Activated T-cell treated with anti-CD3 and anti-CD28 coated beads for 1 hour (primary cell): ENCODE data around the gene FOS.

ENCODE experiments used
- DNase-seq: peaks from one replicate; pipeline ENCODE4 v3.0.0-alpha.2; 2020; ENCODE audit warnings: low read depth

The FOS gene

GRCh38 chr14:75318353-75318752, 39.7 kb downstream of the FOS start:
- no peak for DNase-seq

GRCh38 chr14:75319021-75319420, 40.4 kb downstream of the FOS start:
- DNase-seq: no peak

- DNase-seq: no peak
Observed at GRCh38 chr14:75320196-75320595, 41.6 kb downstream of the FOS start.

- no peak for DNase-seq
Observed at GRCh38 chr14:75322746-75323145, 44.1 kb downstream of the FOS start.

GRCh38 chr14:75323571-75323970, 44.9 kb downstream of the FOS start:
- no peak for DNase-seq

GRCh38 chr14:75328558-75329155, 50.0 kb downstream of the FOS start:
- no peak for DNase-seq

GRCh38 chr14:75329369-75329768, 50.7 kb downstream of the FOS start:
- DNase-seq: no peak

GRCh38 chr14:75331471-75331870, 52.8 kb downstream of the FOS start:
- DNase-seq: no peak
